ENCODE measurements around the gene PNPLA8. TPM values are rescaled to one million over a fixed set of nuclear protein-coding genes. Genes with fewer than 3 reads are reported as not detected.
"Not testable (repeated sequence)": the region's sequence is repeated elsewhere in the genome, so short reads cannot be mapped to it uniquely, and the experiment has no call there.

The PNPLA8 gene
- total RNA-seq, 1 donor from 2014 or later = 21.5 TPM

DNA sequence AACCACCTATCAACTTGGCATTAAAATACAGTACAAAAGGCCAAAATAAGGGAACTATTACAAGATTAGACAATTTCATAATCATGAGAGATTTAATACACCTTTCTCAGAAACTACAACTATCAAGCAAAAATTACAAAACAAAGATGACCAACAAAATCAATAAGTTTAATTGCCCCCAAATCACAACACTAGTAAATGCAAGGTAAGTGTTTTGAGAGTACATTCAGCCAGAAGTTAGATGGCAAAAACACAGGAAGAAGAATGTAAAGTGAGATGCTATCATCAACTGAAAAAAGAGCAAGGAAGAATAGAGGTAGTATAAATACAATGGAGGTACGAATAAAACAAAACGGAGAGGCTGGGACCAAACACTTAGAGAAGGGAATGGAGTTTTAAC lies 3.2 kb downstream of the PNPLA8 start:
- no peaks in the 10 kb centered on the region for H3K27me3 Mint-ChIP-seq (ENCODE audit: low read depth)
- no peak for DNase-seq (ENCODE audit: low spot score)
- no peaks in the 10 kb centered on the region for H3K9me3 Mint-ChIP-seq
- H3K27ac Mint-ChIP-seq = peak overlapping the region; percentile 3
- peaks cover 46% of the 10 kb centered on the region for H3K4me1 Mint-ChIP-seq (ENCODE audit: low read depth)
- peaks cover 43% of the 10 kb centered on the region for H3K36me3 Mint-ChIP-seq (ENCODE audit: low read depth)
- intact Hi-C loops (cut with micrococcal nuclease) = loop anchor here (10.0 kb wide), 1 partner anchor 958 kb away; the partner anchor contains the start of genes COG5 and DUS4L
- H3K4me3 Mint-ChIP-seq (ENCODE audit: low read depth) = peak overlapping the region; percentile 31

DNA sequence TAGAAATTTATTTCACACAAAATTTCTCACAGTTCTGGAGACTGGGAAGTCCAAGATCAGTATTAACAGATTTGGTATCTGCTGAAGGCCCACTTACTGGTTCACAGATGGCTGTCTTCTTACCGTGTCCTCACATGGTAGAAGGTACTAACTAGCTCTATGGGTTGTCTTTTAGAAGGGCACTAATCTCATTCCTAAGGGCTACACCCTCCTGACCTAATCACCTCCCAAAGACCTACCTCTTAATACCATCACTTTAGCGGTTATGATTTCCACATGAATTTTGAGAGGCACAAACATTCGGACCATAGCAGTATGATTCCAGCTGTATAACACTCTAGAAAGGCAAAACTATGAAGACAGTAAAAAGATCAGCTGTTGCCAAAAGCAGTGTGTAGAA lies 8.0 kb downstream of the PNPLA8 start:
- H3K4me1 Mint-ChIP-seq (ENCODE audit: low read depth) = peaks cover 23% of the 10 kb centered on the region
- H3K27ac Mint-ChIP-seq = no peak overlapping the region
- peaks cover 62% of the 10 kb centered on the region for H3K36me3 Mint-ChIP-seq (ENCODE audit: low read depth)
- H3K27me3 Mint-ChIP-seq (ENCODE audit: low read depth) = no peaks in the 10 kb centered on the region
- DNase-seq (ENCODE audit: low spot score) = no peak
- H3K4me3 Mint-ChIP-seq (ENCODE audit: low read depth) = no peak overlapping the region
- no peaks in the 10 kb centered on the region for H3K9me3 Mint-ChIP-seq
- intact Hi-C loops (cut with micrococcal nuclease) = loop anchor here (10.0 kb wide), 1 partner anchor 1233 kb away; no protein-coding TSS in a partner anchor

DNA sequence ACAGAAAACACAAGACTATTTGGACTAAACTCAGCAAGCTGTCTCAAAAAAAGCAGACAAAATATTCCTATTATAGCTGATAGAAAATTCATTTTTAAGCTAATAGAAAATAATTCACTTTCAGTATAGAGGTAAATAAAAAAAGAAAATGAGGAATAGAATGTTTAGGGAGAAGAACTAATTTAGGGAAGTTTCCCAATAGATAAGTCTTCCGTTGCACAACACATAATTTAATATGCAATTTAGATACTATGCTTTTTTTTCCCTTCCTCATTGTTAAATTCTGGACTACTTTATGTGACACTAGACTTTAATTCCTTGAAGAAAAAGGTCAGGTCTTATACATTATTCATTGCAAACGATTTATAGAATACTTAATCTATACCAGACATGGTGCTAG lies 10.3 kb downstream of the PNPLA8 start:
- peaks cover 9% of the 10 kb centered on the region for H3K4me1 Mint-ChIP-seq (ENCODE audit: low read depth)
- H3K27me3 Mint-ChIP-seq (ENCODE audit: low read depth) = no peaks in the 10 kb centered on the region
- H3K27ac Mint-ChIP-seq = no peak overlapping the region
- H3K9me3 Mint-ChIP-seq = no peaks in the 10 kb centered on the region
- no peak overlapping the region for H3K4me3 Mint-ChIP-seq (ENCODE audit: low read depth)
- DNase-seq (ENCODE audit: low spot score) = no peak
- peaks cover 62% of the 10 kb centered on the region for H3K36me3 Mint-ChIP-seq (ENCODE audit: low read depth)
- intact Hi-C loops (cut with micrococcal nuclease) = loop anchor here (10.0 kb wide), 1 partner anchor 1231 kb away; no protein-coding TSS in a partner anchor

DNA sequence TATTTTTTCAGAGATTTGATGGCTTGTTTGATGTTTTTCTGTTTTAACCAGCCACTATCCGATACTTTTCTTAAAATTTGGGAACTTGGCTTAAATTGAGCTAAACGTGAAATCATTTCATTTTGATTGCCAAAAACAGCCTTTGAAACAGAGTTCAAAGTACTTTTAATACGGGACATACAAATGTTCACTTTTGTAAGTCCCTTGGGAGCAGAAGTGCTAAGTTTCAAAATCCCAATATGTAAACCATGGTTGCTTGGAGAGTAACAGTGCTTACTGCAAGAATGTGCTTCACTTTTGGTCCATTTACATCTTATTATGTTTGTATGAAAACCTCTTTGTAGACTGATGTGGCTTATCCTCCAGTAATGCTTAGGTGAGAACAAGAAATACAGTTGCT lies 10.9 kb downstream of the PNPLA8 start:
- peaks cover 64% of the 10 kb centered on the region for H3K36me3 Mint-ChIP-seq (ENCODE audit: low read depth)
- H3K9me3 Mint-ChIP-seq = no peaks in the 10 kb centered on the region
- H3K4me3 Mint-ChIP-seq (ENCODE audit: low read depth) = no peak overlapping the region
- H3K4me1 Mint-ChIP-seq (ENCODE audit: low read depth) = peaks cover 6% of the 10 kb centered on the region
- no peak overlapping the region for H3K27ac Mint-ChIP-seq
- no peak for DNase-seq (ENCODE audit: low spot score)
- no peaks in the 10 kb centered on the region for H3K27me3 Mint-ChIP-seq (ENCODE audit: low read depth)
- intact Hi-C loops (cut with micrococcal nuclease) = loop anchor here (10.0 kb wide), 1 partner anchor 1230 kb away; no protein-coding TSS in a partner anchor

DNA sequence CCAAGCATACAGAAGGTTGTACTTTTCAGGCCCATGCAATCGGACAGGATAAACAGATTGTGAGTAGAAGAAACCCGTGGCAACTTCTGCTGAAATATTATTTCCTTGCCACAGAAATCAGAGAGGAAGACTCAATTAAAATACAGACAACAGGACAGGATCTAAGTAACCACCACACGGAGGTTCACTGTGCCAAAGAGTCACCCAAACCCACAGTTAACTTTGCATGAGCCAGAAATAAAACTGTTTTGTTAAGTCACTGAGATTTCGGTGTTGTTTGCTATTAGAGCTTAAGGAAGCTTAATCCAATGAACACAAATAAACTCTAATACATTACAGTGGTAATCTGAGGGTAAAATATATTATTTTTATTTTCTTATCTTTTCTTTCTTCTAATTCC lies 14.0 kb downstream of the PNPLA8 start:
- H3K36me3 Mint-ChIP-seq (ENCODE audit: low read depth) = peaks cover 35% of the 10 kb centered on the region
- no peaks in the 10 kb centered on the region for H3K9me3 Mint-ChIP-seq
- H3K27ac Mint-ChIP-seq = no peak overlapping the region
- no peak overlapping the region for H3K4me3 Mint-ChIP-seq (ENCODE audit: low read depth)
- no peak for DNase-seq (ENCODE audit: low spot score)
- no peaks in the 10 kb centered on the region for H3K4me1 Mint-ChIP-seq (ENCODE audit: low read depth)
- no peaks in the 10 kb centered on the region for H3K27me3 Mint-ChIP-seq (ENCODE audit: low read depth)
- intact Hi-C loops (cut with micrococcal nuclease) = loop anchor here (10.0 kb wide), 1 partner anchor 1227 kb away; no protein-coding TSS in a partner anchor

DNA sequence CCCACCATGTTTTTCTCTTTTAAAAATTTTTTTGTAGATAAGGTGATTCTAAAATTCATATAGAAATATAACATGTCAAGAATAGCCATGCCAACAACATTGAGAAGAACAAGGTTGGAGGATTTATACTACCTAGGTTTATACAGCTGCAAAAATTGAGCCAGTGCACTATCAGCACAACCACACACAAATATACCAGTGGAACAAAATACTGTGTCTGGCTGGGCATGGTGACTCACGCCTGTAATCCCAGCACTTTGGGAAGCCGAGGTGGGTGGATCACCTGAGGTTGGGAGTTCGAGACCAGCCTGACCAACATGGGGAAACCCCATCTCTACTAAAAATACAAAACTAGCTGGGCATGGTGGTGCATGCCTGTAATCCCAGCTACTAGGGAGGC lies 21.4 kb downstream of the PNPLA8 start:
- H3K27ac Mint-ChIP-seq; DNase-seq (ENCODE audit: low spot score); H3K27me3 Mint-ChIP-seq (ENCODE audit: low read depth); intact Hi-C loops (cut with micrococcal nuclease); H3K9me3 Mint-ChIP-seq; H3K4me1 Mint-ChIP-seq (ENCODE audit: low read depth); H3K4me3 Mint-ChIP-seq (ENCODE audit: low read depth): not testable (repeated sequence)
- peaks cover 15% of the 10 kb centered on the region for H3K36me3 Mint-ChIP-seq (ENCODE audit: low read depth)

DNA sequence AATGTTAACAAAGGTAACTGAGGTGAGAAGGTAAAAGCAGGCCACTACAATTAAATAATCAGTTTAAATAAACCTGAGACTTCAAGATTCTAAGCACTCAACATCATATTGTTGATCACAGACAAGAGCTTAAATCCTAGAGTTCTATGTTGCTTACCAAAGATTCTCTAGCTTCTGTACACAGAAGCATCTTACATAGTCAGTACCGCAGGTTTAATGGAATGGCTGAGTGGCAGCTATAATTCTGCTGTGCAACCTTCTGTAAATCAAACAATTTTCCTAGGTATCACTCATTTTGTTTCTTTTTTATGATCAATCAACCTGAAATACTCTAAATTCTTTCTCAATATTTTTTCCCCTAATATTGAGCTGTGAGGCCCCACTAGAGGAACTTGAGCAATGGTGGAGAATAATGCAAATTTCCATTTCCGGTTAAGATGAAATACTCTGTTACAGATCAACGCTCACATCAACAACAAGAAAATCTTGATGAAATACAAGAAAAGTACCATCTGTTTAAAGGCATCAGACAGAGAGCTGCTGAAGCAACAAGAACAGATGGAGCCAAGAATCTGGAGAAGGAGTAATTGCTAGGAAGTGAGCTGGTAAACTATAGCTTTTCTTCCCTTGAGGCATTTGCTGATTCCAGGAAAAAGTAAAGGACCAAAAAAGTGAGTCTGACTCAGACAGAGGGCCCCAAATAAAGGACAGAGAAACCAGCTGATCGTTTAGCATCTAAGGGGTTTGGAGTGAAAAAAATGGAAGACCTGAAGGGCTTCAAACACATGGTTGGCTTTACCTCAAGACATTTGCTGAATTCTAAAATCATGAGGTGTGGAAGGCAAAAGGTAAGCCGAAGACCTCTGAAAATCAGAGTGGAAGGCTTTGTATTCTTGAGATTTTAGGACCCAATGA lies 22.6 kb downstream of the PNPLA8 start:
- Mint-ChIP-seq H3K27ac (no peak overlapping the region), H3K9me3 (no peaks in the 10 kb centered on the region), H3K4me1 (ENCODE audit: low read depth) (peaks cover 2% of the 10 kb centered on the region), H3K4me3 (ENCODE audit: low read depth) (no peak overlapping the region), H3K27me3 (ENCODE audit: low read depth) (no peaks in the 10 kb centered on the region), H3K36me3 (ENCODE audit: low read depth) (peaks cover 22% of the 10 kb centered on the region)
- DNase-seq (ENCODE audit: low spot score) = no peak
- intact Hi-C loops (cut with micrococcal nuclease) = no loop called here

DNA sequence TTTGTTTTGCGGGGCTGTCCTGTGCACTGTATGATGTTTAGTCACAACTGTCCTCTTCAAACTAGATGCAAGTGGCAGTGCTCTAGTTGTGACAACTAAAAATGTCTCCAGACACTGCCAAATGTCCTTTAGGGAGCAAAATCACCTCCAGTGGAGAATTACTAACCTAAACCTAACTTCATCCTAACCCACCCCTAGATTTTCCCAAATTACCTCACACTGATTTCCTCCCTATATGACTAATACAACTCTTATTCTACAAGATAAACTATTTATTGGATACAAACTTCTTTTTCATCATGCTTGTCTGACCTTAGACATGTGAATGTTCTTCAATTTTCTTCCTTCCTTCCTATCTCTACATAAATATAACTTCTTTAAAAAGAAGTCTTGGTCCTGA lies 26.4 kb downstream of the PNPLA8 start:
- no peaks in the 10 kb centered on the region for H3K9me3 Mint-ChIP-seq
- DNase-seq (ENCODE audit: low spot score) = no peak
- peaks cover 28% of the 10 kb centered on the region for H3K36me3 Mint-ChIP-seq (ENCODE audit: low read depth)
- intact Hi-C loops (cut with micrococcal nuclease) = no loop called here
- no peak overlapping the region for H3K4me3 Mint-ChIP-seq (ENCODE audit: low read depth)
- peaks cover 2% of the 10 kb centered on the region for H3K4me1 Mint-ChIP-seq (ENCODE audit: low read depth)
- no peaks in the 10 kb centered on the region for H3K27me3 Mint-ChIP-seq (ENCODE audit: low read depth)
- no peak overlapping the region for H3K27ac Mint-ChIP-seq

DNA sequence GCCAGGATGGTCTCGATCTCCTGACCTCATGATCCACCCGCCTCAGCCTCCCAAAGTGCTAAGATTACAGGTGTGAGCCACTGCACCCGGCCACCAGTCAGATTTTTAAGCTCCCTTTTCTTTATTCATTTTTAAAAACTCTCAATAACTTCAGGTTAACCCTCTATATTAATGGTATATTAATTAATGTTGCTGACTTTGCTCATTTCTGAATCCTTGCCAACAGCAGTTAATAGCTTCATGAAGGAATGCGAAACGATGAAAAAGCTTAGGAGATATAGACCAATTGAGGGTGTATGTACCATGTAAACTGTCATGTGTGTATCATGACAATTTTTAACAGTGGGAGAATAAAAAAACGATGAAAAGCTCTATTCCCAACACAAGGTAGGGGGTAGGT lies 27.5 kb downstream of the PNPLA8 start:
- intact Hi-C loops (cut with micrococcal nuclease) = no loop called here
- no peaks in the 10 kb centered on the region for H3K27me3 Mint-ChIP-seq (ENCODE audit: low read depth)
- H3K4me1 Mint-ChIP-seq (ENCODE audit: low read depth) = no peaks in the 10 kb centered on the region
- no peak overlapping the region for H3K27ac Mint-ChIP-seq
- H3K36me3 Mint-ChIP-seq (ENCODE audit: low read depth) = peaks cover 32% of the 10 kb centered on the region
- no peak overlapping the region for H3K4me3 Mint-ChIP-seq (ENCODE audit: low read depth)
- no peaks in the 10 kb centered on the region for H3K9me3 Mint-ChIP-seq
- DNase-seq (ENCODE audit: low spot score) = no peak

DNA sequence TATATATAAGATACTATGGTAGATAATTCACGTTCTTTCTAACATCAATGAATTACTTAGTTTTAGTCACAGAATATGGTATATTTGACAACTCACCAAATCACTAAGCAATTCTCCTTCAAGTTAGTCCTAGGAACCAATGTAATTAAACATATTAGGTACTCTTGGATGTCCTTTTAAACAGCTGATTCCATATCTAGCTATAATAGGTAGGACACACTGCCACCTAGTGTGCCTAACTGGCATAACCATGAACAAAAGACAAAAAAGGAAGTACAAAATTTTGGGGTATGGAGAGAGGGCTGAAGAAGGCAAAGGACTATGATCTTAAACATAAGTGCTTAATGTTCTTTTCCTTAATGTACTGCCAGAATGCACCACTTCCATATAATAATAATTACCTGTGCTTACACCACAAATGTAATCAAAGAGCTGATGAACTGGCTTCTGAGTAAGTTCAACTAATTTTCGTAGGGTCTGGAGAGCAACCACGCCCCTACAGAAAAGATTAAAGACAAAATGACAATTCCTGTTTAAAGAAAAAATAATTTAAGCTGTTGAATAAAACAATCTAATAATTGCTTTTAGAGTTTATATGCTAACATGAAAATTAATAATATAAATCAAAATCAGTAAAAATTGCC lies 28.7 kb downstream of the PNPLA8 start:
- Mint-ChIP-seq H3K27ac (no peak overlapping the region), H3K9me3 (no peaks in the 10 kb centered on the region), H3K4me3 (ENCODE audit: low read depth) (no peak overlapping the region), H3K36me3 (ENCODE audit: low read depth) (peaks cover 32% of the 10 kb centered on the region), H3K4me1 (ENCODE audit: low read depth) (no peaks in the 10 kb centered on the region), H3K27me3 (ENCODE audit: low read depth) (no peaks in the 10 kb centered on the region)
- DNase-seq (ENCODE audit: low spot score) = no peak
- intact Hi-C loops (cut with micrococcal nuclease) = loop anchor here (1.0 to 2.0 kb wide), 2 partner anchors 42 to 316 kb away; no protein-coding TSS in a partner anchor

DNA sequence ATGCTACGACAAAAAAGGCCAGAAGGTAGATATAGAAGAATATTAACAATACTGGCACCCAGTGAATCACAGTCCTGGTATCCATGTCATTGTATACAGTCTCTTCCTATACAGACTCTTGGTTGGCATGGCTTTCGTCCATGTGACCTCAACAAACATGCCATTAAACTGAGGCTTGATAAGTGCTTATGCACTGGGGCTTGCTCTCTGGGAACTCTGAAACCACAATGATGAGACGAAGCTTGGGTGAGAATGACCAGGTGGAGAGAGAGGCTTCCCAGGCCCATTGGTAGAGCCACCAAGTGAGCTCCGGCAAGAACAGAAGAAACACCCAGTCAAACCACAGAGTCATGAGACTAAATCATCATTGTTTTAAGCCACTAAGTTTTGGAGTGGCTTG lies 33.2 kb downstream of the PNPLA8 start:
- Mint-ChIP-seq H3K36me3 (ENCODE audit: low read depth) (peaks cover 17% of the 10 kb centered on the region), H3K27me3 (ENCODE audit: low read depth) (no peaks in the 10 kb centered on the region), H3K4me1 (ENCODE audit: low read depth) (no peaks in the 10 kb centered on the region), H3K9me3 (no peaks in the 10 kb centered on the region), H3K27ac (no peak overlapping the region), H3K4me3 (ENCODE audit: low read depth) (no peak overlapping the region)
- intact Hi-C loops (cut with micrococcal nuclease) = no loop called here
- no peak for DNase-seq (ENCODE audit: low spot score)

DNA sequence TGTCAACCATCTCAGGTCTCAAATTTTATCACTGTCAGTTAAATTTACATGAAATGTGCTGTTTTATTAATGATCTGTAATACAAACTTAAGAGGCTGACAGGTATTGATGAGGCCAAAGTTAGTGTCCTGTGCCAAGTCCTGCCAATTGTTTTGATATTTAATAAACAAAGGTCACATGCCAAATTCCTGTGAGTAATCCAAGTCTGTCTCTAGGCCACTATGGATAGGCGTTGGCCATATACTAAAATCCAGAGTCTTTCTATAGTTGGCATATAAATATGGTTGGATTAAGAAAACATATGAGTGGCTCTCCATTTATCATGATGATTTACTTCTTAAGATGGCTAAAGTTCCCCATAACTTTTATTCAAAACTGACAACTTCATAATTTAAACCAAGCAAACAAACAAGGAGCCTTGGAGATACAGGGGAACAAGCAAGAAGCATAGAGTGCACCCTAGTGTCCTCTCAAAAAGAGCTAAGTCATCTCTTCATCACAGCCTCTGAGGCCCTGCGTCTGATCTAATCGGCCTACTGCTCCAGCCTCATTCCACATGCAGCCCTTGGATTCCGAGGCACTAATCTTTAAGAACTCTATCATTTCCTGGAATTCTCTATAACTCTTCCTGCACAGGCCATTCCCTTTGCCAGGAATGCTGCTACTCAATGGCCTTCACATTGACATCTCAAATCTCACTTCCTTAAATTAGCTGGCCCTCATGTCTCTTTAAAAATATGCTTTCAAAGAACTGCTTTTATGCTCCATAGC lies 37.0 kb downstream of the PNPLA8 start:
- Mint-ChIP-seq H3K27ac (no peak overlapping the region), H3K4me1 (ENCODE audit: low read depth) (no peaks in the 10 kb centered on the region), H3K36me3 (ENCODE audit: low read depth) (peaks cover 12% of the 10 kb centered on the region), H3K27me3 (ENCODE audit: low read depth) (no peaks in the 10 kb centered on the region), H3K4me3 (ENCODE audit: low read depth) (no peak overlapping the region), H3K9me3 (no peaks in the 10 kb centered on the region)
- no peak for DNase-seq (ENCODE audit: low spot score)
- intact Hi-C loops (cut with micrococcal nuclease) = no loop called here
